Loucy (cell line): ENCODE results near the gene SPACA5B.
"Not testable (repeated sequence)": the region's sequence is repeated elsewhere in the genome, so short reads cannot be mapped to it uniquely, and the experiment has no call there.

ENCODE experiments used
- CTCF ChIP-seq: fragments of 200-600 bp; sonication (generic); conservative IDR thresholded peaks from 2 replicates; pipeline ENCODE4 v1.5.1; 2014; ENCODE audit warnings: mild to moderate bottlenecking, antibody characterized with exemption, low read length
- EZH2phosphoT487 ChIP-seq: fragments of 200-600 bp; IDR thresholded peaks from 2 replicates; pipeline ENCODE4 v1.6.1; 2018; ENCODE audit warnings: antibody characterized with exemption, mild to moderate bottlenecking, moderate library complexity, borderline replicate concordance

- not testable (repeated sequence) for TF ChIP-seq CTCF, EZH2phosphoT487
These were observed 37.9 kb upstream of the SPACA5B start for GRCh38 chrX:48092558-48092957.
